Endodermal cell (in vitro differentiated cells): ENCODE measurements around the gene GADL1. TPM values are rescaled to one million over a fixed set of nuclear protein-coding genes. Genes with fewer than 3 reads are reported as not detected.

ENCODE experiments used
- DNase-seq: peaks from one replicate; pipeline ENCODE4 v3.0.0-alpha.2; 2017
- H3K27ac ChIP-seq: 2 replicates; pipeline ENCODE4 v1.5.1; 2013; ENCODE audit warnings: mild to moderate bottlenecking, low read depth, low read length, moderate library complexity
- H3K27me3 ChIP-seq: 2 replicates; pipeline ENCODE4 v1.6.1; 2013; ENCODE audit warnings: mild to moderate bottlenecking, low read length, moderate library complexity; ENCODE audit not compliant: insufficient read depth, control insufficient read depth, poor library complexity, severe bottlenecking
- H3K36me3 ChIP-seq: 2 replicates; pipeline ENCODE4 v1.7.0; 2013; ENCODE audit warnings: mild to moderate bottlenecking, low read length, moderate library complexity; ENCODE audit not compliant: control insufficient read depth, insufficient read depth
- H3K4me1 ChIP-seq: one replicate; pipeline ENCODE4 v1.7.0; 2013; ENCODE audit warnings: low read length; ENCODE audit not compliant: control insufficient read depth, insufficient read depth
- H3K4me3 ChIP-seq: 2 replicates; pipeline ENCODE4 v1.5.1; 2013; ENCODE audit warnings: mild to moderate bottlenecking, low read length, moderate library complexity
- H3K9ac ChIP-seq: 2 replicates; pipeline ENCODE4 v1.6.1; 2013; ENCODE audit warnings: mild to moderate bottlenecking, low read length, moderate library complexity; ENCODE audit not compliant: poor library complexity, severe bottlenecking; ENCODE audit errors: extremely low read depth
- H3K9me3 ChIP-seq: 2 replicates; pipeline ENCODE4 v1.6.1; 2013; ENCODE audit warnings: mild to moderate bottlenecking, low read length, moderate library complexity; ENCODE audit not compliant: control insufficient read depth
- H3K27ac Mint-ChIP-seq: 2 replicates; pipeline ENCODE4 v1.8.0; 2020; ENCODE audit warnings: mixed read lengths
- H3K27me3 Mint-ChIP-seq: 2 replicates; pipeline ENCODE4 v1.8.0; 2021; ENCODE audit warnings: mild to moderate bottlenecking, mixed read lengths; ENCODE audit not compliant: insufficient read depth
- H3K36me3 Mint-ChIP-seq: 2 replicates; pipeline ENCODE4 v1.8.0; 2020; ENCODE audit warnings: low read depth, mixed read lengths
- H3K4me1 Mint-ChIP-seq: 2 replicates; pipeline ENCODE4 v1.8.0; 2020; ENCODE audit warnings: mixed read lengths
- H3K4me3 Mint-ChIP-seq: 2 replicates; pipeline ENCODE4 v1.8.0; 2020; ENCODE audit warnings: mild to moderate bottlenecking, moderate library complexity, mixed read lengths
- H3K9me3 Mint-ChIP-seq: 2 replicates; pipeline ENCODE4 v1.8.0; 2020; ENCODE audit warnings: mild to moderate bottlenecking, mixed read lengths
- WGBS, 2 experiments: methylation state at CpG; one replicate each; pipeline versions ENCODE4 v1.1.5 to v1.1.7; 2013; ENCODE audit warnings: missing lambda C conversion rate in 2 of 2, mixed read lengths in 1 of 2; ENCODE audit not compliant: insufficient coverage in 1 of 2, insufficient read length in 1 of 2; 5-methylcytosine and 5-hydroxymethylcytosine counted together
- total RNA-seq, 2 donors: library from RNA; stranded (reverse); fragmentation: NEBNext Ultra II Directional in 1 of 2; extraction: Animal tissue kit (Norgen Biotek cat#: 25700) in 1 of 2; gene quantifications; 2 replicates in 1 of 2; 3 replicates in 1 of 2; pipeline ENCODE4 v1.2.1, GENCODE V29; 2021
- TF ChIP-seq, protein P1 (sequence below): fragments of 200-600 bp; sonication (generic); conservative IDR thresholded peaks from 2 replicates; pipeline ENCODE4 v1.5.0; 2021; ENCODE audit warnings: antibody characterized with exemption, mild to moderate bottlenecking

The GADL1 gene
- total RNA-seq, 2 donors from 2014 or later = 0.11 TPM; not detected in 1

DNA sequence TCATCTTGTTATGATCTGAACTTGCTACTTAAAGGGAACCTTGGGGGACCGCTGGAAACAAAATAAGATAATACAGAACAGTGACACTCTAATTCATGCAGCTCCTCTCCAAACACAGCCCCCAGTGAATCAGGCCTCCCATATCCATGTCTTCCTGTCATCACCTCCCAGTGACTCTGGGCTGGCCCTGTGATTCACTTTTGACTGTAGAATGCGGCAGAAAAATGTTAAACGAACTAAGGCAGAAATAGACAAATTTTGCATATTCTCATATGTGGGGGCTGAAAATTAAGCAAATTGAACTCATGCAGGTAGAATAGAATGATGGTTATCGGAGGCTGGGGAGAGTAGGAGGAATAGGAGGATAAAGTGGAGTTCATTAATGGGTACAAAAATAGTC, 20.2 kb upstream of the GADL1 start:
- H3K27me3 Mint-ChIP-seq = no peaks in the 10 kb centered on the region
- Histone ChIP-seq H3K9me3 (no peaks in the 10 kb centered on the region), H3K27me3 (no peaks in the 10 kb centered on the region), H3K4me1 (no peaks in the 10 kb centered on the region), H3K4me3 (no peak overlapping the region), H3K9ac (no peak overlapping the region), H3K36me3 (no peaks in the 10 kb centered on the region), H3K27ac (no peak overlapping the region)
- DNase-seq = no peak
- H3K27ac Mint-ChIP-seq = no peak overlapping the region
- no peaks in the 10 kb centered on the region for H3K9me3 Mint-ChIP-seq
- H3K4me1 Mint-ChIP-seq = no peaks in the 10 kb centered on the region
- no peaks in the 10 kb centered on the region for H3K36me3 Mint-ChIP-seq
- WGBS, 2 experiments = 93 to 96% methylated on average over 4 of the region's 4 CpGs
- no peak overlapping the region for H3K4me3 Mint-ChIP-seq
- TF ChIP-seq, protein P1, sequence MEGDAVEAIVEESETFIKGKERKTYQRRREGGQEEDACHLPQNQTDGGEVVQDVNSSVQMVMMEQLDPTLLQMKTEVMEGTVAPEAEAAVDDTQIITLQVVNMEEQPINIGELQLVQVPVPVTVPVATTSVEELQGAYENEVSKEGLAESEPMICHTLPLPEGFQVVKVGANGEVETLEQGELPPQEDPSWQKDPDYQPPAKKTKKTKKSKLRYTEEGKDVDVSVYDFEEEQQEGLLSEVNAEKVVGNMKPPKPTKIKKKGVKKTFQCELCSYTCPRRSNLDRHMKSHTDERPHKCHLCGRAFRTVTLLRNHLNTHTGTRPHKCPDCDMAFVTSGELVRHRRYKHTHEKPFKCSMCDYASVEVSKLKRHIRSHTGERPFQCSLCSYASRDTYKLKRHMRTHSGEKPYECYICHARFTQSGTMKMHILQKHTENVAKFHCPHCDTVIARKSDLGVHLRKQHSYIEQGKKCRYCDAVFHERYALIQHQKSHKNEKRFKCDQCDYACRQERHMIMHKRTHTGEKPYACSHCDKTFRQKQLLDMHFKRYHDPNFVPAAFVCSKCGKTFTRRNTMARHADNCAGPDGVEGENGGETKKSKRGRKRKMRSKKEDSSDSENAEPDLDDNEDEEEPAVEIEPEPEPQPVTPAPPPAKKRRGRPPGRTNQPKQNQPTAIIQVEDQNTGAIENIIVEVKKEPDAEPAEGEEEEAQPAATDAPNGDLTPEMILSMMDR = no peak

DNA sequence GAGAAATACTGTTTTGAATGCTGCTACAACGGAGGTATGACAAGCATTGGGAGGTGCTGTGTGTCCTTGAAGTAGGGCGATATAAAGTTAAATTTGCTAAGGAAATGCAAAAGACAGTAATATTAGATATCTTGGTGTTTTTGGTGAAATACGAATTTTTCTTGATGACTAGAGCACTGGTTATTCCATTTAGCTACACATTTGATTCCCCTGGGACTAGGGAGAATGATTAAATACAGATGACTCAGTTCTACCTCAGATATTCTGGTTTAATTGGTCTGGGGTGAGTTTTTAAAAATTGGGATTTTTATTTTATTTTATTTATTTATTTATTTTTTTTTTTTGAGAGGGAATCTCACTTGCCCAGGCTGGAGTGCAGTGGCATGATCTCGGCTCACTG, 18.7 kb upstream of the GADL1 start:
- DNase-seq = no peak
- no peaks in the 10 kb centered on the region for H3K4me1 ChIP-seq
- no peak overlapping the region for H3K9ac ChIP-seq
- TF ChIP-seq, protein P1 = no peak
- WGBS, 2 experiments = 85% methylated on average over 3 to 4 of the region's 4 CpGs
- Mint-ChIP-seq H3K36me3 (no peaks in the 10 kb centered on the region), H3K4me3 (no peak overlapping the region), H3K27me3 (no peaks in the 10 kb centered on the region), H3K27ac (no peak overlapping the region), H3K4me1 (no peaks in the 10 kb centered on the region), H3K9me3 (no peaks in the 10 kb centered on the region)
- no peaks in the 10 kb centered on the region for H3K27me3 ChIP-seq
- no peaks in the 10 kb centered on the region for H3K36me3 ChIP-seq
- H3K27ac ChIP-seq = no peak overlapping the region
- H3K4me3 ChIP-seq = no peak overlapping the region
- no peaks in the 10 kb centered on the region for H3K9me3 ChIP-seq

DNA sequence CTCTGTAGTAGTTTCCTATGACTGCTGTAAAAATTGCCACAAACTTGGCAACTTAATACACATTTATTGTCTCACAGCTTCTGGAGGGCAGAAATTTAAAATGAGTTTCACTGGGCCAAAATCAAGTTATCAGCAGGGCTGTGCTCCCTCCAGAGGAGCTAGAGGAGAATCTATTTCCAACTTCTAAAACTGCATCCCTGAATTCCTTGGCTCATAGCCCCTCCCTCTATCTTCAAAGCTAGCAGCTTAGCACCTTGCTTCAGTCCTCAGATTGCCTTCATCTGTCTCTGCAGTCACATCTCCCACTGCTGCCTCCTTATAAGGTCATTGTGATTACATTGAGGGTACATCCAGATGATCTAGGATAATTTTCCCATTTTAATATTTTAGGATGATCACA, 17.8 kb upstream of the GADL1 start:
- Histone ChIP-seq H3K36me3 (no peaks in the 10 kb centered on the region), H3K4me1 (no peaks in the 10 kb centered on the region), H3K4me3 (no peak overlapping the region), H3K9ac (no peak overlapping the region), H3K9me3 (no peaks in the 10 kb centered on the region), H3K27me3 (no peaks in the 10 kb centered on the region), H3K27ac (no peak overlapping the region)
- Mint-ChIP-seq H3K4me3 (no peak overlapping the region), H3K27me3 (no peaks in the 10 kb centered on the region), H3K4me1 (no peaks in the 10 kb centered on the region), H3K27ac (no peak overlapping the region), H3K9me3 (no peaks in the 10 kb centered on the region), H3K36me3 (no peaks in the 10 kb centered on the region)
- DNase-seq = no peak
- TF ChIP-seq, protein P1 = peak; percentile 17
